GM12874 (cell line): ENCODE results near the gene COX10.

Experiments
- CTCF ChIP-seq: IDR thresholded peaks from 2 replicates; pipeline ENCODE4 v1.5.1; 2011; ENCODE audit warnings: low read depth, mild to moderate bottlenecking, control low read depth, low read length, moderate library complexity; ENCODE audit not compliant: insufficient read depth

The COX10 gene

GRCh38 chr17:14078027-14078426 is 8.7 kb downstream of the COX10 start:
- TF ChIP-seq CTCF, result no peak

GRCh38 chr17:14080847-14081251 is 11.5 kb downstream of the COX10 start:
- no peak for TF ChIP-seq CTCF

- no peak for TF ChIP-seq CTCF
These were observed 13.5 kb downstream of the COX10 start for GRCh38 chr17:14082848-14083247.

- TF ChIP-seq CTCF, result no peak
These were observed 15.7 kb downstream of the COX10 start for GRCh38 chr17:14084955-14085354.

GRCh38 chr17:14086189-14086588 is 16.9 kb downstream of the COX10 start:
- TF ChIP-seq CTCF, result no peak

GRCh38 chr17:14089179-14089578 is 19.9 kb downstream of the COX10 start:
- TF ChIP-seq CTCF, result no peak

GRCh38 chr17:14091367-14091766 is 22.1 kb downstream of the COX10 start:
- no peak for TF ChIP-seq CTCF

GRCh38 chr17:14092808-14093207 is 23.5 kb downstream of the COX10 start:
- TF ChIP-seq CTCF, result no peak
